Psoas muscle (tissue), 8 donors: ENCODE data around the gene TSPOAP1. TPM values are rescaled to one million over a fixed set of nuclear protein-coding genes. Genes with fewer than 3 reads are reported as not detected.
A peak's percentile ranks its signal among the peaks of the same experiment; 100 is the strongest.

Experiments
- ATAC-seq, 4 donors: fragments of 200-7000 bp; cut with Tn5 transposase; one replicate each; pipeline ENCODE4 v1.9.1; 2020; ENCODE audit warnings: moderate library complexity in 3 of 4, mild to moderate bottlenecking in 2 of 4
- DNase-seq, 2 donors: peaks; one replicate each; pipeline ENCODE4 v3.0.0-alpha.2; 2020
- H3K27ac ChIP-seq: fragments of 200-600 bp; one replicate; pipeline ENCODE4 v1.8.0; 2022
- H3K27me3 ChIP-seq, 3 donors: fragments of 200-600 bp in 1 of 3; one replicate each; pipeline versions ENCODE4 v1.6.1 to v1.8.0; 2013 to 2022; ENCODE audit warnings: low read length in 2 of 3, mild to moderate bottlenecking in 2 of 3, moderate library complexity in 1 of 3; ENCODE audit not compliant: insufficient read depth in 3 of 3
- H3K36me3 ChIP-seq, 2 donors: fragments of 200-600 bp in 1 of 2; one replicate each; pipeline versions ENCODE4 v1.6.1 to v1.8.0; 2013 to 2022; ENCODE audit warnings: low read depth in 1 of 2, mild to moderate bottlenecking in 1 of 2, moderate library complexity in 1 of 2; ENCODE audit not compliant: insufficient read depth in 1 of 2
- H3K4me1 ChIP-seq: fragments of 200-600 bp; one replicate; pipeline ENCODE4 v1.8.0; 2022
- H3K4me3 ChIP-seq: fragments of 200-600 bp; one replicate; pipeline ENCODE4 v1.8.0; 2022; ENCODE audit warnings: mild to moderate bottlenecking
- H3K9me3 ChIP-seq: fragments of 200-600 bp; one replicate; pipeline ENCODE4 v1.8.0; 2022
- WGBS, 3 donors: extraction: QIAGEN DNeasy Blood & Tissue Kit; methylation state at CpG; one replicate each; pipeline versions ENCODE4 v1.1.6 to v1.1.7; 2013; 5-methylcytosine and 5-hydroxymethylcytosine counted together
- intact Hi-C, 2 donors: fragments of 100-400 bp; cut with DNase I; formaldehyde crosslinking; loops; one replicate each; pipeline versions ENCODE4 v1.11.0 to v1.14.2; 2022
- polyA plus RNA-seq, 3 donors: library from polyadenylated mRNA; stranded (reverse); fragments of 200-250 nt; gene quantifications; one replicate each; pipeline ENCODE4 v1.2.3, GENCODE V29; 2013
- total RNA-seq, 4 donors: library from RNA; stranded (reverse); fragmentation: NEBNext Ultra II Directional in 2 of 4; extraction: Animal tissue kit (Norgen Biotek cat#: 25700) in 2 of 4; gene quantifications; one replicate each; pipeline versions ENCODE4 v1.2.1 to v1.2.4, GENCODE V29; 2021 to 2023
- TF ChIP-seq, protein P1 (sequence below): fragments of 200-600 bp; IDR thresholded peaks from one replicate; pipeline ENCODE4 v1.8.0; 2022; ENCODE audit warnings: antibody characterized with exemption
- donor health status: healthy with polysubstance abuse.
- donor health status: DM: no; HTN: no; CAD: no; lungs with moderate emphysema.
- donor health status: Bipolar disorder and iron deficiency.
- donor health status: healthy.
- donor health status: DM: yes; HTN: yes; CAD: no.
- donor health status: DM: no; HTN: no; CAD: no.
- donor health status: DM: no; HTN: no; CAD: no.
- donor health status: DM: yes; HTN: yes; CAD: no.

Gene TSPOAP1
- total and polyA plus RNA-seq, 7 donors = 0.40 to 6.6 (median 2.3) TPM

DNA sequence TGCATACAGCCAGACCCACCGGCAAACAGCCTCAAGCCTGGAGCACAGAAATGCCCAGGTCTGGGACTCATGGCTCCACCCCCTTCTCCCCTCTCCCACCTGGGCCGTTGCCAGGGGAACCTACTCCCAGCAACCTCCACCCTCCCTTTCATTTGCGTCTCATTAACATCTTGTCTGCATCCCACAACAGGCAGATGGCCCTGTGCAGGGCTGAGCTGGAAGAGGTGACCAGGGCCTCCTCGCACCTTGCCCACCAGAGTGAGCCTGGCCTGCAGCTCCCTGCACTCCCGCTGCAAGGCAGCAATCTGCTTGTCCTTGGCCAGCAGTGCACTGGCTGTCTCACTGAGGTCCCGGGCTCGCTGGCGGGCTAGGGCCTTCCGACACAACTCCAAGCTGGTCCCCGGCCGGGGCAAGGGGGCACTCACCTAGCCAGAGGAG lies 3.3 kb downstream of the TSPOAP1 start:
- no peaks in the 10 kb centered on the region for H3K9me3 ChIP-seq
- ATAC-seq (no peak), DNase-seq (no peak)
- TF ChIP-seq, protein P1, sequence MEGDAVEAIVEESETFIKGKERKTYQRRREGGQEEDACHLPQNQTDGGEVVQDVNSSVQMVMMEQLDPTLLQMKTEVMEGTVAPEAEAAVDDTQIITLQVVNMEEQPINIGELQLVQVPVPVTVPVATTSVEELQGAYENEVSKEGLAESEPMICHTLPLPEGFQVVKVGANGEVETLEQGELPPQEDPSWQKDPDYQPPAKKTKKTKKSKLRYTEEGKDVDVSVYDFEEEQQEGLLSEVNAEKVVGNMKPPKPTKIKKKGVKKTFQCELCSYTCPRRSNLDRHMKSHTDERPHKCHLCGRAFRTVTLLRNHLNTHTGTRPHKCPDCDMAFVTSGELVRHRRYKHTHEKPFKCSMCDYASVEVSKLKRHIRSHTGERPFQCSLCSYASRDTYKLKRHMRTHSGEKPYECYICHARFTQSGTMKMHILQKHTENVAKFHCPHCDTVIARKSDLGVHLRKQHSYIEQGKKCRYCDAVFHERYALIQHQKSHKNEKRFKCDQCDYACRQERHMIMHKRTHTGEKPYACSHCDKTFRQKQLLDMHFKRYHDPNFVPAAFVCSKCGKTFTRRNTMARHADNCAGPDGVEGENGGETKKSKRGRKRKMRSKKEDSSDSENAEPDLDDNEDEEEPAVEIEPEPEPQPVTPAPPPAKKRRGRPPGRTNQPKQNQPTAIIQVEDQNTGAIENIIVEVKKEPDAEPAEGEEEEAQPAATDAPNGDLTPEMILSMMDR = no peak
- peak overlapping the region; percentile 86 for H3K4me3 ChIP-seq
- H3K27me3 ChIP-seq = peaks cover 0 to 11% (median 5%) of the 10 kb centered on the region in 3 donors
- 70 to 81% (median 79%) methylated on average over 11 of the region's 11 CpGs for WGBS, 3 donors
- H3K36me3 ChIP-seq = no peaks in the 10 kb centered on the region
- intact Hi-C loops = loop anchor here in 1 of 2 donors (2.0 kb wide), 1 partner anchor 25 kb away; no protein-coding TSS in a partner anchor
- peaks cover 6% of the 10 kb centered on the region for H3K4me1 ChIP-seq
- H3K27ac ChIP-seq = no peak overlapping the region

DNA sequence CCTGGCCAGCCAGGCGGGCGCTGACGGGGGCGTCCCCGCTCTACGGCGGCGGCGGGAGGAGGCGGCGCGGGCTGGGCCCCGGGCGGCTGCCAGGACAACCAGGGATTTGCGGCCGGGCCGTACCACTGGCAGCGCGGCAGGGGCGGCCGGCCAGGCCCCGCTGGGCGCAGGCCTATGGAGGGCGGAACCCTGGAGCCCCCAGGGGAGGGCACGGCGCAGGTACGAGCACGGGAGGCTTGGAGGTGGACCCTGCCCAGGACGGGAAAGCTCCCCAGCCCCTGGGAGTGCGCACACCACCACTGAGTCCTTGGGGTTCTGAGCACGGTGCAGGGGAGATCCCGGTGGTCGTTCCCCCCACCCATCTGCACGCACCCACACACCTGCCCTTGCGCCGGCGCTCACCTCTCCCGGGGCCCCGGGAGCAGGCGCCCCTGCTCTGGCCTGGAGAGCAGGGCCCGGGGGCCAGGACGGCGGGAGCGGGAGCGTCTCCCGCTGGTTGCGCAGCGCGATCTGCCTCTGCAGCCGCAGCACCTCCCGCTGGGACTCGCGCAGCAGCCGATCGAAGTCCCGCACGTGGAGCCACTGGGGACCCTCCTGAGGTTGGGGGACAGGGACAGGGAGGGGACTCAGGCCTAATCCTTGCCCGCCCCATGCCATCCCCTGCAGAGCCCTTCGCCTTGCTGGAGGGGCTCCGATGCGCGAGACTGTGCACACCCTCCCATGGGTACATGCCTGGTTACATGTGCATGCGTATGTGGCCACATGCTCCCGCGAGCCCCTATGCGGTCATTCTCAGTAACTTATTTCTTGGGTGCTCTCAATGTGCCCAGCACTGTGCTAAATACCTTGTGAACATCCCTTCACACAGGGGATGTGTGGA lies 3.9 kb downstream of the TSPOAP1 start:
- TF ChIP-seq, protein P1 = no peak
- peak; percentile 62 to 94 (median 84) for ATAC-seq
- Histone ChIP-seq H3K4me1 (peaks cover 6% of the 10 kb centered on the region), H3K4me3 (peak overlapping the region; percentile 86), H3K36me3 (no peaks in the 10 kb centered on the region), H3K9me3 (no peaks in the 10 kb centered on the region), H3K27me3 (peaks cover 0 to 9% (median 5%) of the 10 kb centered on the region in 3 donors), H3K27ac (peak overlapping the region; percentile 55)
- intact Hi-C loops = loop anchor here in 1 of 2 donors (2.0 kb wide), 1 partner anchor 26 kb away; no protein-coding TSS in a partner anchor
- peak in 1 of 2 donors; percentile 75 for DNase-seq
- 5 to 6% (median 5%) methylated on average over 52 to 66 of the region's 66 CpGs for WGBS, 3 donors

DNA sequence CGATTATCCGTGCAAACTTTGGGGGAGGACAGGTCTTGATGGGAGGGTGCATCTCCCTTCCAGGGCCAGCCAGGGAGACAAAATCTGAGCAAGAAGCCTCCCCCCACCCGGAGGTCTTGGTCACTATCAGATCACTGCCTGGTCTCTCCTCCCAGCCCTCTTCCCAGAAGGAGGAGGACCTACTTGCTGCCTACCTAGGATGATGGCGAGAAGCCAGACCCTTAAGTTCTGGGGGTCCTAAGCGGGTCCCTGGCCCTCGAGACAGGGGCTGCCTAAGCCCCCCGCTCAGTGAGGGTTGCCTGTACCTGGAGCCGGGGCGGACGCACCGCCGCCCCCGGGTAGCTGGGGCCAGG lies 4.6 kb downstream of the TSPOAP1 start:
- peak overlapping the region; percentile 86 for H3K4me3 ChIP-seq
- H3K27me3 ChIP-seq = peaks cover 0 to 5% (median 4%) of the 10 kb centered on the region in 3 donors
- 10 to 17% (median 14%) methylated on average over 13 of the region's 13 CpGs for WGBS, 3 donors
- H3K9me3 ChIP-seq = no peaks in the 10 kb centered on the region
- no peak for DNase-seq
- peak overlapping the region; percentile 55 for H3K27ac ChIP-seq
- intact Hi-C loops = loop anchor here in 1 of 2 donors (2.0 kb wide), 1 partner anchor 27 kb away; no protein-coding TSS in a partner anchor
- TF ChIP-seq, protein P1 = no peak
- peak in 1 of 4 donors; percentile 4 for ATAC-seq
- peaks cover 6% of the 10 kb centered on the region for H3K4me1 ChIP-seq
- H3K36me3 ChIP-seq = no peaks in the 10 kb centered on the region

DNA sequence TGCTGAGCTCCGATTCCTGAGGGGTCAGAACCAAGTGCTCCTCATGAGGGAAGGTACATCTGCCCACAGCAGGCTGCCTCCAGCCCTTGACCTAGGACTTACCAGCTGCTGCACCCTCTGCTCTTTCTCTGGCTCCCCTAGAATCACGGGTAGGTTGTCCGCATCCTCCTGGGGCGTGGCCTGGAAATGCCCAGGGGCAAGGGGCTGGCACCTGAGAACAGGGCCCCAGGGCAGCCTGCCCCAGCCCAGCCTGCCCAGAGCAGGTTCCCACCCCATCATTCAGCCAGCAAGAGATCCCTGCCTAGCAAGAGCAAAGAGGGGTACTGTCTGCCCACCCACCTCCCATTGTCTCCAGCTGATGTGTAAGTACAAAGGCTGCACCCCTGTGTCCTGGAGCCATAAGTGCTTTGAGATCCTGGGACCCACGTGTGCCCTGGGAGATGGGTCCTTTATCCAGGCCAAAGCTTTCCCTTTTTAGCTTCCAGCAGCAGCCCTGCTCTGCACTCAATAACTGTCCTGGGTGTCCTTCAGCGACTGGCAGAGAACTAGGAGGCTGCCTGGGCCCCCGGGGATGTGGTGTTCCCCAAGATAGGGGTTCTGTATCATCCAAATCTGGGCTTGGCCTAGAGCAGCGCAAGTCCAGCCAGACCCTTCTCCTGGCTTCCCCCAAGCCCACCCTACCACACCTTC lies 5.1 kb downstream of the TSPOAP1 start:
- DNase-seq (no peak), ATAC-seq (no peak)
- 63 to 67% (median 64%) methylated on average over 8 of the region's 8 CpGs for WGBS, 3 donors
- Histone ChIP-seq H3K27me3 (peaks cover 0 to 5% (median 2%) of the 10 kb centered on the region in 3 donors), H3K9me3 (no peaks in the 10 kb centered on the region), H3K4me3 (peak overlapping the region; percentile 86), H3K4me1 (peaks cover 6% of the 10 kb centered on the region), H3K27ac (no peak overlapping the region), H3K36me3 (no peaks in the 10 kb centered on the region)
- TF ChIP-seq, protein P1 = no peak
- intact Hi-C loops = loop anchor here in 1 of 2 donors (2.0 kb wide), 1 partner anchor 27 kb away; no protein-coding TSS in a partner anchor
